HEK293 (cell line): ENCODE measurements around the gene CAPN8.

Source experiments
- YY1 ChIP-seq: fragments of 450-650 bp; formaldehyde crosslinking; IDR thresholded peaks from 2 replicates; pipeline ENCODE4 v1.5.1; 2018; ENCODE audit warnings: missing biosample characterization, missing genetic modification characterization
- ZNF132 ChIP-seq: fragments of 450-650 bp; formaldehyde crosslinking; IDR thresholded peaks from 2 replicates; pipeline ENCODE4 v1.5.1; 2017; ENCODE audit warnings: missing biosample characterization, missing genetic modification characterization, borderline replicate concordance
- ZNF138 ChIP-seq: fragments of 450-650 bp; formaldehyde crosslinking; IDR thresholded peaks from 2 replicates; pipeline ENCODE4 v1.5.1; 2016; ENCODE audit warnings: missing biosample characterization, missing genetic modification characterization, borderline replicate concordance
- ZNF24 ChIP-seq: fragments of 450-650 bp; formaldehyde crosslinking; IDR thresholded peaks from 2 replicates; pipeline ENCODE4 v1.5.1; 2016; ENCODE audit warnings: missing biosample characterization, missing genetic modification characterization
- ZNF350 ChIP-seq: fragments of 450-650 bp; formaldehyde crosslinking; IDR thresholded peaks from 2 replicates; pipeline ENCODE4 v1.5.0; 2017; ENCODE audit warnings: missing biosample characterization, mild to moderate bottlenecking, missing genetic modification characterization
- ZNF555 ChIP-seq: fragments of 450-650 bp; formaldehyde crosslinking; conservative IDR thresholded peaks from 2 replicates; pipeline ENCODE4 v1.5.1; 2017; ENCODE audit warnings: missing biosample characterization, mild to moderate bottlenecking, missing genetic modification characterization, inconsistent platforms
- ZSCAN23 ChIP-seq: fragments of 450-650 bp; formaldehyde crosslinking; IDR thresholded peaks from 2 replicates; pipeline ENCODE4 v1.5.1; 2016; ENCODE audit warnings: missing biosample characterization, missing genetic modification characterization
- TF ChIP-seq, protein P1 (sequence below): fragments of 450-650 bp; formaldehyde crosslinking; IDR thresholded peaks from 2 replicates; pipeline ENCODE4 v1.5.1; 2016; ENCODE audit warnings: missing biosample characterization, missing genetic modification characterization
- TF ChIP-seq, protein P2 (sequence below): fragments of 450-650 bp; formaldehyde crosslinking; IDR thresholded peaks from 2 replicates; pipeline ENCODE4 v1.5.1; 2016; ENCODE audit warnings: missing biosample characterization, missing genetic modification characterization
- TF ChIP-seq, protein P3 (sequence below): fragments of 450-650 bp; formaldehyde crosslinking; optimal IDR thresholded peaks from 2 replicates; pipeline ENCODE3; 2016; ENCODE audit warnings: missing biosample characterization, mild to moderate bottlenecking, missing genetic modification characterization
- TF ChIP-seq, protein P4 (sequence below): fragments of 450-650 bp; formaldehyde crosslinking; IDR thresholded peaks from 2 replicates; pipeline ENCODE4 v1.5.1; 2016; ENCODE audit warnings: missing biosample characterization, missing genetic modification characterization

DNA sequence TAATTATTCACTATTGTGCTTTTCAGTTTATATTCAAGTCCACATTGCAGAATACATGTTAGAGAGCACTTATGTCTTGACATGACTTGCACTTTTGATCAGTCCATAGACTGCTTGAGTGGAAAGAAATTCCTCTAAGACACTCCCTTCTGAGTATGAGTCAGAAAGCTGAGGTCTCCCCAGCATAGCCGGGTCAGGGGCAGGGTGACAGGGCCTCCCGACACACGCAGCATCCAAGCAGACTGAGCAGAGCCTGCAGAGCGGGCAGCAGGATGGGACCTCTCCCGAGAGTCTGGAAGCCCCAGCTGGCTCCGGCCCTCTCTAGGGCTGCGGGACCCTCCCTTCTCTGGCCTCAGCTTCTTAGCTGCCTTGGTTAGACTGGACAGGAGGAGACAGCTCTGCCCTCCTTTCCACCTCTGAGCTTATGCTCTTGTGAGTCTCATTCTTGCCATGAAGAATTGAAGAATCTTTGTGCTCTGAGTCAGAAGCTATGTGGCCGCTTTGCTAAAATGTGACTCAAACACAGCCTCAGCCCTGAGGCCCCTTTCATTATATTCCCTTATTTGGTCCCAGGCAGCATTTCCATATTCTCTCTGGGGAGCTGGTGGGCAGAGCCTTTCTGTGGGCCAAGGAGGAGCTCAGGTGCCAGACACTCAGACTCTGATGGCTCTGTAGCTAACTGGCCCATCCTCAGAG is 35.6 kb upstream of the CAPN8 start:
- TF ChIP-seq ZNF138 (tag by site-specific recombination): no peak
- TF ChIP-seq, protein P1, sequence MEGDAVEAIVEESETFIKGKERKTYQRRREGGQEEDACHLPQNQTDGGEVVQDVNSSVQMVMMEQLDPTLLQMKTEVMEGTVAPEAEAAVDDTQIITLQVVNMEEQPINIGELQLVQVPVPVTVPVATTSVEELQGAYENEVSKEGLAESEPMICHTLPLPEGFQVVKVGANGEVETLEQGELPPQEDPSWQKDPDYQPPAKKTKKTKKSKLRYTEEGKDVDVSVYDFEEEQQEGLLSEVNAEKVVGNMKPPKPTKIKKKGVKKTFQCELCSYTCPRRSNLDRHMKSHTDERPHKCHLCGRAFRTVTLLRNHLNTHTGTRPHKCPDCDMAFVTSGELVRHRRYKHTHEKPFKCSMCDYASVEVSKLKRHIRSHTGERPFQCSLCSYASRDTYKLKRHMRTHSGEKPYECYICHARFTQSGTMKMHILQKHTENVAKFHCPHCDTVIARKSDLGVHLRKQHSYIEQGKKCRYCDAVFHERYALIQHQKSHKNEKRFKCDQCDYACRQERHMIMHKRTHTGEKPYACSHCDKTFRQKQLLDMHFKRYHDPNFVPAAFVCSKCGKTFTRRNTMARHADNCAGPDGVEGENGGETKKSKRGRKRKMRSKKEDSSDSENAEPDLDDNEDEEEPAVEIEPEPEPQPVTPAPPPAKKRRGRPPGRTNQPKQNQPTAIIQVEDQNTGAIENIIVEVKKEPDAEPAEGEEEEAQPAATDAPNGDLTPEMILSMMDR (tag by site-specific recombination): no peak
- no peak for TF ChIP-seq ZNF24 (tag by site-specific recombination)
- no peak for TF ChIP-seq ZNF132 (tag by site-specific recombination)
- TF ChIP-seq, protein P2, sequence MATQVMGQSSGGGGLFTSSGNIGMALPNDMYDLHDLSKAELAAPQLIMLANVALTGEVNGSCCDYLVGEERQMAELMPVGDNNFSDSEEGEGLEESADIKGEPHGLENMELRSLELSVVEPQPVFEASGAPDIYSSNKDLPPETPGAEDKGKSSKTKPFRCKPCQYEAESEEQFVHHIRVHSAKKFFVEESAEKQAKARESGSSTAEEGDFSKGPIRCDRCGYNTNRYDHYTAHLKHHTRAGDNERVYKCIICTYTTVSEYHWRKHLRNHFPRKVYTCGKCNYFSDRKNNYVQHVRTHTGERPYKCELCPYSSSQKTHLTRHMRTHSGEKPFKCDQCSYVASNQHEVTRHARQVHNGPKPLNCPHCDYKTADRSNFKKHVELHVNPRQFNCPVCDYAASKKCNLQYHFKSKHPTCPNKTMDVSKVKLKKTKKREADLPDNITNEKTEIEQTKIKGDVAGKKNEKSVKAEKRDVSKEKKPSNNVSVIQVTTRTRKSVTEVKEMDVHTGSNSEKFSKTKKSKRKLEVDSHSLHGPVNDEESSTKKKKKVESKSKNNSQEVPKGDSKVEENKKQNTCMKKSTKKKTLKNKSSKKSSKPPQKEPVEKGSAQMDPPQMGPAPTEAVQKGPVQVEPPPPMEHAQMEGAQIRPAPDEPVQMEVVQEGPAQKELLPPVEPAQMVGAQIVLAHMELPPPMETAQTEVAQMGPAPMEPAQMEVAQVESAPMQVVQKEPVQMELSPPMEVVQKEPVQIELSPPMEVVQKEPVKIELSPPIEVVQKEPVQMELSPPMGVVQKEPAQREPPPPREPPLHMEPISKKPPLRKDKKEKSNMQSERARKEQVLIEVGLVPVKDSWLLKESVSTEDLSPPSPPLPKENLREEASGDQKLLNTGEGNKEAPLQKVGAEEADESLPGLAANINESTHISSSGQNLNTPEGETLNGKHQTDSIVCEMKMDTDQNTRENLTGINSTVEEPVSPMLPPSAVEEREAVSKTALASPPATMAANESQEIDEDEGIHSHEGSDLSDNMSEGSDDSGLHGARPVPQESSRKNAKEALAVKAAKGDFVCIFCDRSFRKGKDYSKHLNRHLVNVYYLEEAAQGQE (tag by site-specific recombination): no peak
- TF ChIP-seq ZNF555 (tag by site-specific recombination): no peak
- TF ChIP-seq, protein P3, sequence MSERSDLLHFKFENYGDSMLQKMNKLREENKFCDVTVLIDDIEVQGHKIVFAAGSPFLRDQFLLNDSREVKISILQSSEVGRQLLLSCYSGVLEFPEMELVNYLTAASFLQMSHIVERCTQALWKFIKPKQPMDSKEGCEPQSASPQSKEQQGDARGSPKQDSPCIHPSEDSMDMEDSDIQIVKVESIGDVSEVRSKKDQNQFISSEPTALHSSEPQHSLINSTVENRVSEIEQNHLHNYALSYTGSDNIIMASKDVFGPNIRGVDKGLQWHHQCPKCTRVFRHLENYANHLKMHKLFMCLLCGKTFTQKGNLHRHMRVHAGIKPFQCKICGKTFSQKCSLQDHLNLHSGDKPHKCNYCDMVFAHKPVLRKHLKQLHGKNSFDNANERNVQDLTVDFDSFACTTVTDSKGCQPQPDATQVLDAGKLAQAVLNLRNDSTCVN: no peak
- no peak for TF ChIP-seq YY1 (tag by site-specific recombination)
- TF ChIP-seq ZNF350 (tag by site-specific recombination): no peak
- TF ChIP-seq ZSCAN23 (tag by site-specific recombination): no peak
- TF ChIP-seq, protein P4, sequence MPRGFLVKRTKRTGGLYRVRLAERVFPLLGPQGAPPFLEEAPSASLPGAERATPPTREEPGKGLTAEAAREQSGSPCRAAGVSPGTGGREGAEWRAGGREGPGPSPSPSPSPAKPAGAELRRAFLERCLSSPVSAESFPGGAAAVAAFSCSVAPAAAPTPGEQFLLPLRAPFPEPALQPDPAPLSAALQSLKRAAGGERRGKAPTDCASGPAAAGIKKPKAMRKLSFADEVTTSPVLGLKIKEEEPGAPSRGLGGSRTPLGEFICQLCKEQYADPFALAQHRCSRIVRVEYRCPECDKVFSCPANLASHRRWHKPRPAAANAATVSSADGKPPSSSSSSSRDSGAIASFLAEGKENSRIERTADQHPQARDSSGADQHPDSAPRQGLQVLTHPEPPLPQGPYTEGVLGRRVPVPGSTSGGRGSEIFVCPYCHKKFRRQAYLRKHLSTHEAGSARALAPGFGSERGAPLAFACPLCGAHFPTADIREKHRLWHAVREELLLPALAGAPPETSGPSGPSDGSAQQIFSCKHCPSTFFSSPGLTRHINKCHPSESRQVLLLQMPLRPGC (tag by site-specific recombination): no peak
